H1 (cell line): ENCODE data around the gene GSTA2. TPM values are rescaled to one million over a fixed set of nuclear protein-coding genes. Genes with fewer than 3 reads are reported as not detected.

ENCODE experiments used
- CTCF ChIA-PET: fragments of 300-600 bp; sonication (Branson Sonifier 250); formaldehyde crosslinking; loops from one replicate; lab custom pipeline; 2021; ENCODE audit not compliant: partially characterized antibody; lab: Charles Lee
- POLR2A ChIA-PET: fragments of 300-600 bp; sonication (Branson Sonifier 250); formaldehyde crosslinking; loops from one replicate; lab custom pipeline; 2021; ENCODE audit warnings: inconsistent platforms; ENCODE audit not compliant: partially characterized antibody; lab: Charles Lee
- DNase-seq, 2 experiments: peaks; one replicate each; pipeline versions ENCODE4 v3.0.0 to v3.0.0-alpha.2; 2010 to 2022; ENCODE audit warnings: low spot score in 2 of 2, low read depth in 1 of 2, mixed read lengths in 1 of 2
- FAIRE-seq: peaks from 2 replicates; lab custom pipeline; 2011; peaks lifted over from hg19 to GRCh38; lab: Jason Lieb, UNC
- H2AFZ ChIP-seq: 2 replicates; pipeline ENCODE4 v1.8.1; 2012; ENCODE audit warnings: low read length, inconsistent platforms
- H2AK5ac ChIP-seq: 2 replicates; pipeline ENCODE4 v1.6.1; 2013; ENCODE audit warnings: low read depth, low read length
- H2BK120ac ChIP-seq: replicated peaks from 2 replicates; pipeline ENCODE3; 2013; ENCODE audit warnings: low read depth, low read length, inconsistent platforms
- H2BK12ac ChIP-seq: 2 replicates; pipeline ENCODE4 v1.6.1; 2013; ENCODE audit warnings: low read depth, low read length
- H2BK15ac ChIP-seq: 2 replicates; pipeline ENCODE4 v1.6.1; 2013; ENCODE audit warnings: low read length
- H2BK20ac ChIP-seq: 2 replicates; pipeline ENCODE4 v1.6.1; 2013; ENCODE audit warnings: low read length
- H2BK5ac ChIP-seq: 2 replicates; pipeline ENCODE4 v1.6.1; 2013; ENCODE audit warnings: low read depth, low read length
- H3K14ac ChIP-seq: 2 replicates; pipeline ENCODE4 v1.6.1; 2013; ENCODE audit warnings: inconsistent platforms; ENCODE audit not compliant: insufficient read length
- H3K18ac ChIP-seq: 2 replicates; pipeline ENCODE4 v1.6.1; 2013; ENCODE audit warnings: low read length; ENCODE audit errors: extremely low read depth
- H3K23ac ChIP-seq: 2 replicates; pipeline ENCODE4 v1.6.1; 2013; ENCODE audit warnings: inconsistent platforms; ENCODE audit not compliant: insufficient read length
- H3K23me2 ChIP-seq: 2 replicates; pipeline ENCODE4 v1.6.1; 2013; ENCODE audit warnings: low read depth, low read length
- H3K27ac ChIP-seq: 2 replicates; pipeline ENCODE4 v1.6.1; 2011; ENCODE audit warnings: low read depth, low read length, inconsistent platforms
- H3K27me3 ChIP-seq, 4 experiments: replicated peaks in 1 of 4; 1 replicate in 1 of 4; 2 replicates in 3 of 4; pipeline versions ENCODE4 v1.6.1 to v1.8.1; 2011 to 2013; ENCODE audit warnings: low read length in 3 of 4, mild to moderate bottlenecking in 3 of 4, inconsistent platforms in 2 of 4, mixed read lengths in 2 of 4, moderate library complexity in 1 of 4; ENCODE audit not compliant: control insufficient read depth in 3 of 4, insufficient read depth in 3 of 4; ENCODE audit errors: extremely low read depth in 1 of 4
- H3K36me3 ChIP-seq, 4 experiments: 2 replicates each; pipeline versions ENCODE4 v1.6.1 to v1.8.1; 2011 to 2013; ENCODE audit warnings: mild to moderate bottlenecking in 4 of 4, low read length in 3 of 4, moderate library complexity in 2 of 4, control low read depth in 1 of 4, inconsistent platforms in 1 of 4; ENCODE audit not compliant: insufficient read depth in 4 of 4, control insufficient read depth in 2 of 4
- H3K4ac ChIP-seq: replicated peaks from 2 replicates; pipeline ENCODE3; 2013; ENCODE audit warnings: low read length, low read depth, mixed read lengths, inconsistent platforms; ENCODE audit not compliant: insufficient read length
- H3K4me1 ChIP-seq, 4 experiments: replicated peaks in 1 of 4; 1 replicate in 1 of 4; 2 replicates in 3 of 4; pipeline versions ENCODE4 v1.6.1 to v1.8.1; 2011 to 2013; ENCODE audit warnings: low read length in 3 of 4, inconsistent platforms in 2 of 4, mixed read lengths in 1 of 4; ENCODE audit not compliant: insufficient read depth in 4 of 4, control insufficient read depth in 3 of 4
- H3K4me2 ChIP-seq, 2 experiments: 2 replicates each; pipeline versions ENCODE4 v1.6.1 to v1.8.1; 2011 to 2013; ENCODE audit warnings: low read depth in 2 of 2, low read length in 2 of 2, control low read depth in 1 of 2, inconsistent platforms in 1 of 2, mild to moderate bottlenecking in 1 of 2; ENCODE audit not compliant: insufficient read depth in 1 of 2
- H3K4me3 ChIP-seq, 4 experiments: fragments of 200-600, 300-600 bp in 1 of 4; sonication (generic), shearing (Covaris generic), sonication (Bioruptor Twin) in 1 of 4; 2 replicates each; pipeline versions ENCODE4 v1.5.1 to v1.8.1; 2011 to 2016; ENCODE audit warnings: low read length in 4 of 4, low read depth in 3 of 4, control low read depth in 2 of 4, inconsistent platforms in 2 of 4, mild to moderate bottlenecking in 2 of 4, mixed read lengths in 1 of 4, moderate library complexity in 1 of 4; ENCODE audit not compliant: insufficient read depth in 2 of 4; ENCODE audit errors: extremely low read depth in 1 of 4
- H3K56ac ChIP-seq: replicated peaks from 2 replicates; pipeline ENCODE3; 2013; ENCODE audit warnings: low read depth, mild to moderate bottlenecking, mixed read lengths, low read length, inconsistent platforms; ENCODE audit not compliant: insufficient read length
- H3K79me1 ChIP-seq: 2 replicates; pipeline ENCODE4 v1.6.1; 2013; ENCODE audit warnings: low read depth, low read length, control low read depth
- H3K79me2 ChIP-seq, 2 experiments: 2 replicates each; pipeline versions ENCODE4 v1.6.1 to v1.8.1; 2012 to 2013; ENCODE audit warnings: low read length in 2 of 2, mild to moderate bottlenecking in 2 of 2, inconsistent platforms in 1 of 2; ENCODE audit not compliant: insufficient read depth in 2 of 2, control insufficient read depth in 1 of 2
- H3K9ac ChIP-seq, 4 experiments: replicated peaks in 1 of 4; 1 replicate in 1 of 4; 2 replicates in 3 of 4; pipeline versions ENCODE4 v1.6.1 to v1.8.1; 2011 to 2013; ENCODE audit warnings: low read depth in 3 of 4, low read length in 3 of 4, control low read depth in 2 of 4, mild to moderate bottlenecking in 2 of 4, moderate library complexity in 2 of 4, inconsistent platforms in 1 of 4; ENCODE audit errors: extremely low read depth in 1 of 4
- H3K9me3 ChIP-seq, 2 experiments: 2 replicates each; pipeline versions ENCODE4 v1.6.1 to v1.8.1; 2012 to 2013; ENCODE audit warnings: mild to moderate bottlenecking in 2 of 2, moderate library complexity in 2 of 2, control low read depth in 1 of 2, inconsistent platforms in 1 of 2, low read depth in 1 of 2, low read length in 1 of 2, mixed read lengths in 1 of 2; ENCODE audit not compliant: insufficient read depth in 2 of 2
- H4K20me1 ChIP-seq, 2 experiments: replicated peaks in 1 of 2; 2 replicates each; pipeline versions ENCODE3 to v1.8.1; 2011 to 2013; ENCODE audit warnings: inconsistent platforms in 2 of 2, low read length in 2 of 2, mild to moderate bottlenecking in 1 of 2; ENCODE audit not compliant: insufficient read depth in 2 of 2, control insufficient read depth in 1 of 2
- H4K5ac ChIP-seq: 2 replicates; pipeline ENCODE4 v1.6.1; 2013; ENCODE audit warnings: low read length, low read depth, mixed read lengths, inconsistent platforms; ENCODE audit not compliant: insufficient read length
- H4K8ac ChIP-seq: 2 replicates; pipeline ENCODE4 v1.8.0; 2013; ENCODE audit warnings: mild to moderate bottlenecking, moderate library complexity, low read length, inconsistent platforms; ENCODE audit not compliant: insufficient read depth; ENCODE audit errors: extremely low read depth
- H4K91ac ChIP-seq: replicated peaks from 2 replicates; pipeline ENCODE3; 2013; ENCODE audit warnings: low read length, mixed read lengths, inconsistent platforms; ENCODE audit not compliant: insufficient read length
- BCL11A ChIP-seq, 2 experiments: IDR thresholded peaks; one replicate each; pipeline ENCODE4 v1.6.1; 2011; ENCODE audit warnings: low read depth in 2 of 2, low read length in 2 of 2, mild to moderate bottlenecking in 2 of 2
- CHD2 ChIP-seq: IDR thresholded peaks from 2 replicates; pipeline ENCODE4 v1.6.1; 2012; ENCODE audit warnings: low read length, improper control_type of control experiment
- CTBP2 ChIP-seq: IDR thresholded peaks from 2 replicates; pipeline ENCODE4 v1.7.0; 2011; ENCODE audit warnings: borderline replicate concordance, mild to moderate bottlenecking, moderate library complexity, mixed read lengths, low read length; ENCODE audit not compliant: insufficient read depth, insufficient read length
- CTCF ChIP-seq, 3 experiments: IDR thresholded peaks; 1 replicate in 2 of 3; 2 replicates in 1 of 3; pipeline versions ENCODE4 v1.5.1 to v1.6.1; 2011; ENCODE audit warnings: low read length in 3 of 3, mild to moderate bottlenecking in 3 of 3, inconsistent platforms in 2 of 3, low read depth in 1 of 3, moderate library complexity in 1 of 3; ENCODE audit not compliant: insufficient read depth in 1 of 3; ENCODE audit errors: control extremely low read depth in 1 of 3
- HDAC2 ChIP-seq, 2 experiments: fragments of 300-600 bp in 1 of 2; sonication (generic) in 1 of 2; IDR thresholded peaks; 2 replicates each; pipeline ENCODE4 v1.6.1; 2011 to 2012; ENCODE audit warnings: low read depth in 2 of 2, low read length in 2 of 2, mild to moderate bottlenecking in 2 of 2, moderate library complexity in 2 of 2, borderline replicate concordance in 1 of 2, inconsistent platforms in 1 of 2
- SIN3A ChIP-seq, 2 experiments: IDR thresholded peaks in 1 of 2; conservative IDR thresholded peaks in 1 of 2; 2 replicates each; pipeline ENCODE4 v1.6.1; 2011 to 2012; ENCODE audit warnings: low read length in 2 of 2, improper control_type of control experiment in 1 of 2, low read depth in 1 of 2, mild to moderate bottlenecking in 1 of 2
- WGBS, 2 experiments: shearing (Covaris generic) in 1 of 2; methylation state at CpG; one replicate each; pipeline versions ENCODE4 v1.1.6 to v1.1.7; 2013 to 2015; ENCODE audit warnings: low lambda C conversion rate in 2 of 2, mixed read lengths in 2 of 2, inconsistent platforms in 1 of 2, low coverage in 1 of 2, missing lambda C conversion rate in 1 of 2; ENCODE audit not compliant: insufficient replicate concordance in 2 of 2, insufficient coverage in 1 of 2, insufficient read length in 1 of 2; ENCODE audit errors: extremely low coverage in 1 of 2, missing lambda C conversion rate in 1 of 2; 5-methylcytosine and 5-hydroxymethylcytosine counted together
- polyA plus RNA-seq, 7 experiments: library from polyadenylated mRNA; depleted of rRNA in 3 of 7; stranded (reverse) in 5 of 7; unstranded in 2 of 7; fragments of >200 nt in 5 of 7; fragments of 200-250 nt in 2 of 7; gene quantifications; 1 replicate in 5 of 7; 2 replicates in 1 of 7; 4 replicates in 1 of 7; pipeline versions ENCODE4 v1.2.1 to v1.2.3, GENCODE V29; 2011 to 2013; ENCODE audit warnings: missing spikeins in 2 of 7, mixed read lengths in 2 of 7
- total RNA-seq: library from RNA; stranded (reverse); fragmentation: NEBNext Ultra II Directional; extraction: Animal tissue kit (Norgen Biotek cat#: 25700); gene quantifications from 2 replicates; pipeline ENCODE4 v1.2.1, GENCODE V29; 2021
- TF ChIP-seq, protein P1 (sequence below): IDR thresholded peaks from 2 replicates; pipeline ENCODE4 v1.6.1; 2012; ENCODE audit warnings: inconsistent platforms

Gene GSTA2
- total and polyA plus RNA-seq, 2 of the 8 experiments (the other 6 are each of a cell fraction or from before 2014, with no cell fraction given) = 0.05 TPM; not detected in 1

GRCh38 chr6:52788478-52788877 is 25.2 kb upstream of the GSTA2 start:
- no peak overlapping the region for H3K4me3 ChIP-seq

More at GRCh38 chr6:52788478-52788877, 25.2 kb upstream of the GSTA2 start:
- no peak overlapping the region for H3K18ac ChIP-seq
- no peak overlapping the region for H3K23ac ChIP-seq
- no peak overlapping the region for H2BK12ac ChIP-seq
- H3K9me3 ChIP-seq = peaks cover 3 to 9% of the 10 kb centered on the region in 2 experiments; a peak in 3 of 4 replicates
- no peaks in the 10 kb centered on the region for H3K27me3 ChIP-seq
- H2BK120ac ChIP-seq = no peak overlapping the region
- CTCF ChIA-PET = no interaction called here
- H3K14ac ChIP-seq = no peak overlapping the region
- FAIRE-seq = no peak
- H4K8ac ChIP-seq = no peak overlapping the region
- TF ChIP-seq BCL11A (IDR thresholded peaks at IDR 0.05; ENCODE audit: low read depth in 2 of 2, low read length in 2 of 2) (no peak), CTBP2 (no peak), CHD2 (no peak), HDAC2 (IDR thresholded peaks at IDR 0.05; ENCODE audit: borderline replicate concordance in 1 of 2, low read depth in 2 of 2, low read length in 2 of 2) (no peak), SIN3A (conservative IDR thresholded peaks at IDR 0.05 in 1 of 2, IDR thresholded peaks at IDR 0.05 in 1 of 2; ENCODE audit: low read depth in 1 of 2, low read length in 2 of 2) (no peak), CTCF (IDR thresholded peaks at IDR 0.05; ENCODE audit: control extremely low read depth in 1 of 3, insufficient read depth in 1 of 3, low read depth in 1 of 3, low read length in 3 of 3) (no peak)
- TF ChIP-seq, protein P1, sequence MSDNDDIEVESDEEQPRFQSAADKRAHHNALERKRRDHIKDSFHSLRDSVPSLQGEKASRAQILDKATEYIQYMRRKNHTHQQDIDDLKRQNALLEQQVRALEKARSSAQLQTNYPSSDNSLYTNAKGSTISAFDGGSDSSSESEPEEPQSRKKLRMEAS = no peak
- no peak overlapping the region for H3K27ac ChIP-seq
- 81% methylated on average over 3 of the region's 3 CpGs; no CpG with 5 or more reads in 1 of the 2 experiments for WGBS, 2 experiments
- H2AK5ac ChIP-seq = no peak overlapping the region
- no peak overlapping the region for H2AFZ ChIP-seq
- no peaks in the 10 kb centered on the region for H4K20me1 ChIP-seq
- no peaks in the 10 kb centered on the region for H3K79me2 ChIP-seq
- H3K9ac ChIP-seq = no peak overlapping the region
- no peak for DNase-seq
- H3K4me1 ChIP-seq = no peaks in the 10 kb centered on the region
- no peak overlapping the region for H2BK15ac ChIP-seq
- H3K23me2 ChIP-seq = no peaks in the 10 kb centered on the region
- H3K79me1 ChIP-seq = no peaks in the 10 kb centered on the region
- H2BK20ac ChIP-seq = no peak overlapping the region
- H3K4ac ChIP-seq = no peak overlapping the region
- H4K5ac ChIP-seq = no peak overlapping the region
- H2BK5ac ChIP-seq = no peak overlapping the region
- POLR2A ChIA-PET = no interaction called here
- H3K36me3 ChIP-seq = no peaks in the 10 kb centered on the region
- H3K56ac ChIP-seq = no peak overlapping the region
- H3K4me2 ChIP-seq = no peak overlapping the region
- H4K91ac ChIP-seq = no peak overlapping the region
